ENCODE data around the gene COL17A1. TPM values are rescaled to one million over a fixed set of nuclear protein-coding genes. Genes with fewer than 3 reads are reported as not detected.

The COL17A1 gene
- total RNA-seq, 2 experiments from 2014 or later = not detected

- TF ChIP-seq CTCF (IDR thresholded peaks at IDR 0.05) = no peak
- intact Hi-C loops (cut with micrococcal nuclease) = no loop called here
- Mint-ChIP-seq H3K36me3 (ENCODE audit: low read depth) (no peaks in the 10 kb centered on the region), H3K27me3 (no peaks in the 10 kb centered on the region), H3K27ac (no peak overlapping the region), H3K4me1 (ENCODE audit: low read depth) (no peaks in the 10 kb centered on the region), H3K4me3 (no peak overlapping the region), H3K9me3 (no peaks in the 10 kb centered on the region)
- POLR2A ChIA-PET = no interaction called here
- DNase-seq (no peak), ATAC-seq (no peak)
- CTCF ChIA-PET = no interaction called here
Observed at GRCh38 chr10:104053201-104053600, 32.5 kb downstream of the COL17A1 start.

- H3K9me3 Mint-ChIP-seq = no peaks in the 10 kb centered on the region
- intact Hi-C loops (cut with micrococcal nuclease) = no loop called here
- ChIA-PET CTCF (no interaction called here), POLR2A (interaction anchor here (0.7 kb wide), 1 partner anchor 54 kb away, joined by 4 read pairs; no protein-coding TSS in a partner anchor)
- no peaks in the 10 kb centered on the region for H3K4me1 Mint-ChIP-seq (ENCODE audit: low read depth)
- DNase-seq (no peak), ATAC-seq (no peak)
- H3K27me3 Mint-ChIP-seq = no peaks in the 10 kb centered on the region
- H3K4me3 Mint-ChIP-seq = no peak overlapping the region
- no peak overlapping the region for H3K27ac Mint-ChIP-seq
- TF ChIP-seq CTCF (IDR thresholded peaks at IDR 0.05) = no peak
- H3K36me3 Mint-ChIP-seq (ENCODE audit: low read depth) = no peaks in the 10 kb centered on the region
Observed at GRCh38 chr10:104052431-104052830, 33.2 kb downstream of the COL17A1 start.

GRCh38 chr10:104049504-104050250 lies 36.0 kb downstream of the COL17A1 start:
- ATAC-seq = no peak
- no peak overlapping the region for H3K27ac Mint-ChIP-seq
- H3K36me3 Mint-ChIP-seq (ENCODE audit: low read depth) = no peaks in the 10 kb centered on the region
- H3K9me3 Mint-ChIP-seq = no peaks in the 10 kb centered on the region
- no peaks in the 10 kb centered on the region for H3K27me3 Mint-ChIP-seq
- CTCF ChIA-PET = no interaction called here
- intact Hi-C loops (cut with micrococcal nuclease) = no loop called here
- POLR2A ChIA-PET = interaction anchor here (1.1 kb wide), 1 partner anchor 11 kb away, joined by 3 read pairs; no protein-coding TSS in a partner anchor
- TF ChIP-seq CTCF (IDR thresholded peaks at IDR 0.05) = no peak
- H3K4me3 Mint-ChIP-seq = no peak overlapping the region
- no peaks in the 10 kb centered on the region for H3K4me1 Mint-ChIP-seq (ENCODE audit: low read depth)
- DNase-seq = no peak

- no peaks in the 10 kb centered on the region for H3K36me3 Mint-ChIP-seq (ENCODE audit: low read depth)
- H3K4me3 Mint-ChIP-seq = no peak overlapping the region
- H3K27ac Mint-ChIP-seq = no peak overlapping the region
- H3K27me3 Mint-ChIP-seq = no peaks in the 10 kb centered on the region
- ChIA-PET POLR2A (no interaction called here), CTCF (no interaction called here)
- no peaks in the 10 kb centered on the region for H3K9me3 Mint-ChIP-seq
- intact Hi-C loops (cut with micrococcal nuclease) = no loop called here
- DNase-seq (no peak), ATAC-seq (no peak)
- no peak for TF ChIP-seq CTCF (IDR thresholded peaks at IDR 0.05)
- H3K4me1 Mint-ChIP-seq (ENCODE audit: low read depth) = no peaks in the 10 kb centered on the region
Observed at GRCh38 chr10:104046651-104047050, 39.0 kb downstream of the COL17A1 start.
